ENCODE results near the gene U2AF1L4. TPM values are rescaled to one million over a fixed set of nuclear protein-coding genes. Genes with fewer than 3 reads are reported as not detected.

The U2AF1L4 gene
- polyA plus RNA-seq, 3 donors, result 6.2 to 140 (median 8.7) TPM

DNA sequence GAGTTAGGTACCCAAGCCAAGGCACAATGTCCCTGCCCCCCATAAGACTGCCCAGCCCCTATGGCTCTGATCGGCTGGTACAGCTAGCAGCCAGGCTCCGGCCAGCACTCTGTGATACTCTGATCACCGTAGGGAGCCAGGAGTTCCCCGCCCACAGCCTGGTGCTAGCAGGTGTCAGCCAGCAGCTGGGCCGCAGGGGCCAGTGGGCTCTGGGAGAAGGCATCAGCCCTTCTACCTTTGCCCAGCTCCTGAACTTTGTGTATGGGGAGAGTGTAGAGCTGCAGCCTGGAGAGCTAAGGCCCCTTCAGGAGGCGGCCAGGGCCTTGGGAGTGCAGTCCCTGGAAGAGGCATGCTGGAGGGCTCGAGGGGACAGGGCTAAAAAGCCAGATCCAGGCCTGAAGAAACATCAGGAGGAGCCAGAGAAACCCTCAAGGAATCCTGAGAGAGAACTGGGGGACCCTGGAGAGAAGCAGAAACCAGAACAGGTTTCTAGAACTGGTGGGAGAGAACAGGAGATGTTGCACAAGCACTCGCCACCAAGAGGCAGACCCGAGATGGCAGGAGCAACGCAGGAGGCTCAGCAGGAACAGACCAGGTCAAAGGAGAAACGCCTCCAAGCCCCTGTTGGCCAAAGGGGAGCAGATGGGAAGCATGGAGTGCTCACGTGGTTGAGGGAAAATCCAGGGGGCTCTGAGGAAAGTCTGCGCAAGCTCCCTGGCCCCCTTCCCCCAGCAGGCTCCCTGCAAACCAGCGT, 30.4 kb downstream of the U2AF1L4 start:
- Mint-ChIP-seq H3K4me3 (no peak overlapping the region), H3K4me1 (peaks cover 28% of the 10 kb centered on the region), H3K9me3 (no peaks in the 10 kb centered on the region), H3K36me3 (peaks cover 0 to 2% of the 10 kb centered on the region in 2 donors), H3K27ac (peak overlapping the region in 2 of 7 donors; percentile 26 to 70), H3K27me3 (ENCODE audit: low read depth in 3 of 3) (peaks cover 5 to 6% (median 6%) of the 10 kb centered on the region in 3 donors)
- no peak overlapping the region for H3K4me2 ChIP-seq (replicated peaks; ENCODE audit: extremely low read depth, low read length, poor library complexity, severe bottlenecking)
- intact Hi-C loops (cut with micrococcal nuclease), result loop anchor here in 1 of 2 donors (5.0 kb wide), 2 partner anchors 87 to 167 kb away; partner anchors contain the start of genes RBM42 and TMEM147
- H2AFZ ChIP-seq (ENCODE audit: insufficient read depth, low read depth, low read length, poor library complexity, severe bottlenecking), result no peak overlapping the region
- peaks cover 0 to 5% of the 10 kb centered on the region in 2 donors for H3K36me3 ChIP-seq (replicated peaks in 1 of 2; ENCODE audit: control insufficient read depth in 1 of 2, insufficient read depth in 2 of 2, low read length in 2 of 2)
- no peaks in the 10 kb centered on the region for H3K27me3 ChIP-seq (ENCODE audit: control insufficient read depth in 2 of 2, insufficient read depth in 2 of 2, low read length in 2 of 2)
- no peak overlapping the region for H3K9ac ChIP-seq (ENCODE audit: insufficient read depth, low read length, poor library complexity, severe bottlenecking)
- peaks cover 14% of the 10 kb centered on the region for H4K20me1 ChIP-seq (ENCODE audit: insufficient read depth, low read length)
- no peak for DNase-seq
- H3K9me3 ChIP-seq (replicated peaks in 1 of 2; ENCODE audit: control insufficient read depth in 1 of 2, insufficient read depth in 1 of 2, low read length in 2 of 2), result no peaks in the 10 kb centered on the region
- H3K27ac ChIP-seq (ENCODE audit: low read depth in 1 of 2, low read length in 2 of 2), result no peak overlapping the region
- WGBS (ENCODE audit: insufficient coverage), result 65% methylated on average over 11 of the region's 14 CpGs
- TF ChIP-seq, protein P1, sequence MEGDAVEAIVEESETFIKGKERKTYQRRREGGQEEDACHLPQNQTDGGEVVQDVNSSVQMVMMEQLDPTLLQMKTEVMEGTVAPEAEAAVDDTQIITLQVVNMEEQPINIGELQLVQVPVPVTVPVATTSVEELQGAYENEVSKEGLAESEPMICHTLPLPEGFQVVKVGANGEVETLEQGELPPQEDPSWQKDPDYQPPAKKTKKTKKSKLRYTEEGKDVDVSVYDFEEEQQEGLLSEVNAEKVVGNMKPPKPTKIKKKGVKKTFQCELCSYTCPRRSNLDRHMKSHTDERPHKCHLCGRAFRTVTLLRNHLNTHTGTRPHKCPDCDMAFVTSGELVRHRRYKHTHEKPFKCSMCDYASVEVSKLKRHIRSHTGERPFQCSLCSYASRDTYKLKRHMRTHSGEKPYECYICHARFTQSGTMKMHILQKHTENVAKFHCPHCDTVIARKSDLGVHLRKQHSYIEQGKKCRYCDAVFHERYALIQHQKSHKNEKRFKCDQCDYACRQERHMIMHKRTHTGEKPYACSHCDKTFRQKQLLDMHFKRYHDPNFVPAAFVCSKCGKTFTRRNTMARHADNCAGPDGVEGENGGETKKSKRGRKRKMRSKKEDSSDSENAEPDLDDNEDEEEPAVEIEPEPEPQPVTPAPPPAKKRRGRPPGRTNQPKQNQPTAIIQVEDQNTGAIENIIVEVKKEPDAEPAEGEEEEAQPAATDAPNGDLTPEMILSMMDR (IDR thresholded peaks at IDR 0.05), result no peak
- peaks cover 18% of the 10 kb centered on the region for H3K79me2 ChIP-seq (ENCODE audit: insufficient read depth, low read length)
- H3K4me3 ChIP-seq (replicated peaks in 1 of 3; ENCODE audit: low read depth in 2 of 3, low read length in 3 of 3), result no peak overlapping the region
- H3K4me1 ChIP-seq (ENCODE audit: control insufficient read depth in 1 of 2, insufficient read depth in 2 of 2, low read length in 2 of 2), result peaks cover 23 to 35% of the 10 kb centered on the region in 2 donors

DNA sequence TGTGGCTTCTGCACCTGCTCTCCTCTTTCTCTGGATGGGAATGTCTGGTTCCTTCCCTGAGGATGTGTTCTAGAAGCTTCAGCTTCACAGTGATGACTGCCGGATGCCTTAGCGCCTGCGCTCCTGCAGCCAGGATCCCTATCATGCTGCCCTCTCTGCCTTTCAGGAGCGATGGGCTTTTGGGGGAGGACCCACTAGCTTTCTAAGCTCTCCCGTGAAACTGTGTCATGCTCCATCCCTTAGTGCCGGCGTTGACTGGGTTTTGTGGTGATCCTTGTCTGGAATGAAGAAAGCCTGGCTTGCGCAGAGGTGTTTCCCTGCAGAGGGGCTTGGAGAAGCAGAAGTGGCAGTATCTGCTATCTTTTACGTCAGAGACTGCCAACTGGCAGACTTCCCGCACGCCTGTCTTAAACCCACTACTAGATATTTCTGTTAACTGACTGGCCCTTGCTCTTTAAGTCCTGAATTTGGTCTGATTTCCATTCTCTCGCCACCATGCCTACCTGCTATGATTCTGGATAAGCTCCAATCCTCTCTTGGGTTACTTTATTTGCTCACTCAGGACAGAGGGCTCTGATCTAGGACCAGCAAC, 31.2 kb downstream of the U2AF1L4 start:
- DNase-seq, result no peak
- 82% methylated on average over 8 of the region's 12 CpGs for WGBS (ENCODE audit: insufficient coverage)
- Histone ChIP-seq H3K79me2 (ENCODE audit: insufficient read depth, low read length) (peaks cover 10% of the 10 kb centered on the region), H2AFZ (ENCODE audit: insufficient read depth, low read depth, low read length, poor library complexity, severe bottlenecking) (no peak overlapping the region), H3K27ac (ENCODE audit: low read depth in 1 of 2, low read length in 2 of 2) (no peak overlapping the region), H3K27me3 (ENCODE audit: control insufficient read depth in 2 of 2, insufficient read depth in 2 of 2, low read length in 2 of 2) (no peaks in the 10 kb centered on the region), H3K4me1 (ENCODE audit: control insufficient read depth in 1 of 2, insufficient read depth in 2 of 2, low read length in 2 of 2) (peaks cover 18 to 27% of the 10 kb centered on the region in 2 donors), H3K4me2 (replicated peaks; ENCODE audit: extremely low read depth, low read length, poor library complexity, severe bottlenecking) (no peak overlapping the region), H3K36me3 (replicated peaks in 1 of 2; ENCODE audit: control insufficient read depth in 1 of 2, insufficient read depth in 2 of 2, low read length in 2 of 2) (no peaks in the 10 kb centered on the region), H3K9ac (ENCODE audit: insufficient read depth, low read length, poor library complexity, severe bottlenecking) (no peak overlapping the region), H4K20me1 (ENCODE audit: insufficient read depth, low read length) (peaks cover 7% of the 10 kb centered on the region), H3K4me3 (replicated peaks in 1 of 3; ENCODE audit: low read depth in 2 of 3, low read length in 3 of 3) (no peak overlapping the region), H3K9me3 (replicated peaks in 1 of 2; ENCODE audit: control insufficient read depth in 1 of 2, insufficient read depth in 1 of 2, low read length in 2 of 2) (no peaks in the 10 kb centered on the region)
- intact Hi-C loops (cut with micrococcal nuclease), result no loop called here
- Mint-ChIP-seq H3K36me3 (no peaks in the 10 kb centered on the region), H3K9me3 (no peaks in the 10 kb centered on the region), H3K4me1 (peaks cover 21% of the 10 kb centered on the region), H3K27ac (no peak overlapping the region), H3K4me3 (no peak overlapping the region), H3K27me3 (ENCODE audit: low read depth in 3 of 3) (peaks cover 4 to 6% (median 6%) of the 10 kb centered on the region in 3 donors)
- TF ChIP-seq, protein P1 (IDR thresholded peaks at IDR 0.05), result no peak

Measured in CD14-positive monocyte (primary cell).